Astrocyte of the spinal cord (primary cell): ENCODE results near the gene KRTAP2-1.
A peak's percentile ranks its signal among the peaks of the same experiment; 100 is the strongest.
"Not testable (repeated sequence)": the region's sequence is repeated elsewhere in the genome, so short reads cannot be mapped to it uniquely, and the experiment has no call there.

Experiments
- DNase-seq: peaks from one replicate; pipeline ENCODE4 v3.0.0; 2011; ENCODE audit warnings: low read depth, low spot score
- H3K4me3 ChIP-seq: 2 replicates; pipeline ENCODE4 v1.5.1; 2011; ENCODE audit warnings: low read depth, mild to moderate bottlenecking, low read length, moderate library complexity
- CTCF ChIP-seq: IDR thresholded peaks from 2 replicates; pipeline ENCODE4 v1.5.1; 2012; ENCODE audit warnings: low read depth, mild to moderate bottlenecking, low read length, inconsistent platforms
- in situ Hi-C: cut with HindIII; loops from 2 replicates; pipeline ENCODE4 v1.10.0; 2017; ENCODE audit warnings: low sequenced_read_pairs

Gene KRTAP2-1

GRCh38 chr17:41063449-41063848, 16.3 kb upstream of the KRTAP2-1 start:
- no peak overlapping the region for H3K4me3 ChIP-seq
- DNase-seq, result no peak
- no peak for TF ChIP-seq CTCF
- in situ Hi-C loops, result no loop called here

GRCh38 chr17:41061964-41062363, 14.8 kb upstream of the KRTAP2-1 start:
- no peak overlapping the region for H3K4me3 ChIP-seq
- in situ Hi-C loops, result no loop called here
- TF ChIP-seq CTCF, result no peak
- peak; percentile 90 for DNase-seq

- in situ Hi-C loops, result no loop called here
- no peak within 1 kb of the TSS for H3K4me3 ChIP-seq
- peak; percentile 90 for DNase-seq
- TF ChIP-seq CTCF, result no peak
These were observed 13.0 kb upstream of the KRTAP2-1 start, which contains the start of gene KRTAP2-3 for GRCh38 chr17:41060052-41060604. Gene KRTAP2-3 (minus strand): TSS chr17:41060114. CDS start chr17:41060050, 64 bp downstream.

- in situ Hi-C loops, H3K4me3 ChIP-seq: not testable (repeated sequence)
- peak; percentile 84 for DNase-seq
These were observed 12.3 kb upstream of the KRTAP2-1 start for GRCh38 chr17:41059276-41060051.

- H3K4me3 ChIP-seq, result no peak overlapping the region
- no peak for DNase-seq
- TF ChIP-seq CTCF, result no peak
- in situ Hi-C loops, result no loop called here
These were observed 11.6 kb upstream of the KRTAP2-1 start for GRCh38 chr17:41058741-41059140.

GRCh38 chr17:41057547-41057946, 10.4 kb upstream of the KRTAP2-1 start:
- DNase-seq, result no peak
- no peak for TF ChIP-seq CTCF
- in situ Hi-C loops, result no loop called here
- H3K4me3 ChIP-seq, result no peak overlapping the region

GRCh38 chr17:41055130-41055529, 8.0 kb upstream of the KRTAP2-1 start, which contains the start of gene KRTAP2-2:
Gene KRTAP2-2 (minus strand): TSS chr17:41055230. CDS start chr17:41055211, 19 bp downstream.
- in situ Hi-C loops, DNase-seq, H3K4me3 ChIP-seq: not testable (repeated sequence)

- in situ Hi-C loops, H3K4me3 ChIP-seq, DNase-seq: not testable (repeated sequence)
These were observed 7.4 kb upstream of the KRTAP2-1 start for GRCh38 chr17:41054556-41054955.
